Measurements from ENCODE around the gene HOXC5.

Gene HOXC5

DNA sequence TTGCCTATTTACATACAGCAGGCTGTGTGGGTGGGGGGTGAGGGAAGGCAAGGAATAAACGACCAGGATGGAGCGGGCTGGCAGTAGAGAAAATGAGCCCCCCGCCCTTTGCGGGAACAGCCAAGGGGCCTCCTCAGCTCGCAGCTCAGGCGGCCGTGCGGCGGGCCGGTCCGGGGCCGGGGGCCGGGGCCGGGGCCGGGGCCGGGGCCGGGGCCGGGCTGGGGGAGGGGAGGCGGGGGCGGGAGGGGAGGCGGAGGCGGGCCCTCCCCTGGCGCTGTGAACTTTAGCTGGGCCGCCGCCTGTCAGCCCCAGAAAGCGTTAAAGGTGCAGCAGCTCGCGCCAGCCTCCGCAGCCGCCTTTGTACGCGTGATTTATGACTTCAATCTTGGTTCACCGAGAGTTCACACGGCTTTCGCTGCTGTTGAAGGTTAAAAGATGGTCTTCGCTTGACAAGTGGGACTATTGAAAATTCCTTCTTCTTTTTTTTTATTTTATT is 49.6 kb downstream of the HOXC5 start:
- DNase-seq (ENCODE audit: insufficient read length, low spot score) (no peak), FAIRE-seq (no peak)
- TF ChIP-seq, protein P1, sequence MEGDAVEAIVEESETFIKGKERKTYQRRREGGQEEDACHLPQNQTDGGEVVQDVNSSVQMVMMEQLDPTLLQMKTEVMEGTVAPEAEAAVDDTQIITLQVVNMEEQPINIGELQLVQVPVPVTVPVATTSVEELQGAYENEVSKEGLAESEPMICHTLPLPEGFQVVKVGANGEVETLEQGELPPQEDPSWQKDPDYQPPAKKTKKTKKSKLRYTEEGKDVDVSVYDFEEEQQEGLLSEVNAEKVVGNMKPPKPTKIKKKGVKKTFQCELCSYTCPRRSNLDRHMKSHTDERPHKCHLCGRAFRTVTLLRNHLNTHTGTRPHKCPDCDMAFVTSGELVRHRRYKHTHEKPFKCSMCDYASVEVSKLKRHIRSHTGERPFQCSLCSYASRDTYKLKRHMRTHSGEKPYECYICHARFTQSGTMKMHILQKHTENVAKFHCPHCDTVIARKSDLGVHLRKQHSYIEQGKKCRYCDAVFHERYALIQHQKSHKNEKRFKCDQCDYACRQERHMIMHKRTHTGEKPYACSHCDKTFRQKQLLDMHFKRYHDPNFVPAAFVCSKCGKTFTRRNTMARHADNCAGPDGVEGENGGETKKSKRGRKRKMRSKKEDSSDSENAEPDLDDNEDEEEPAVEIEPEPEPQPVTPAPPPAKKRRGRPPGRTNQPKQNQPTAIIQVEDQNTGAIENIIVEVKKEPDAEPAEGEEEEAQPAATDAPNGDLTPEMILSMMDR (IDR thresholded peaks at IDR 0.05; ENCODE audit: insufficient read depth, missing control alignments): no peak
